PFSK-1 (cell line): ENCODE data around the gene CLMN.

Experiments used
- FOXP2 ChIP-seq: optimal IDR thresholded peaks from 2 replicates; pipeline ENCODE3; 2011; ENCODE audit warnings: borderline replicate concordance, control low read depth, inconsistent platforms; ENCODE audit not compliant: insufficient read depth; ENCODE audit errors: extremely low read length, extremely low read depth
- POLR2AphosphoS5 ChIP-seq: IDR thresholded peaks from 2 replicates; pipeline ENCODE4 v1.6.1; 2012; ENCODE audit warnings: low read depth, mild to moderate bottlenecking, control low read depth, low read length, moderate library complexity
- SIN3A ChIP-seq: IDR thresholded peaks from 2 replicates; pipeline ENCODE4 v1.6.1; 2012; ENCODE audit warnings: mild to moderate bottlenecking, low read length, moderate library complexity, borderline replicate concordance; ENCODE audit not compliant: insufficient read depth
- TAF1 ChIP-seq: IDR thresholded peaks from 2 replicates; pipeline ENCODE4 v1.6.1; 2012; ENCODE audit warnings: low read length, control low read depth, borderline replicate concordance; ENCODE audit not compliant: insufficient read depth
- TF ChIP-seq, protein P1 (sequence below), 2 experiments: IDR thresholded peaks; 2 replicates each; pipeline versions ENCODE4 v1.6.1 to v1.8.0; 2011 to 2012; ENCODE audit warnings: low read depth in 2 of 2, low read length in 2 of 2, control low read depth in 1 of 2, inconsistent platforms in 1 of 2, mild to moderate bottlenecking in 1 of 2, moderate library complexity in 1 of 2; ENCODE audit not compliant: insufficient read depth in 1 of 2

DNA sequence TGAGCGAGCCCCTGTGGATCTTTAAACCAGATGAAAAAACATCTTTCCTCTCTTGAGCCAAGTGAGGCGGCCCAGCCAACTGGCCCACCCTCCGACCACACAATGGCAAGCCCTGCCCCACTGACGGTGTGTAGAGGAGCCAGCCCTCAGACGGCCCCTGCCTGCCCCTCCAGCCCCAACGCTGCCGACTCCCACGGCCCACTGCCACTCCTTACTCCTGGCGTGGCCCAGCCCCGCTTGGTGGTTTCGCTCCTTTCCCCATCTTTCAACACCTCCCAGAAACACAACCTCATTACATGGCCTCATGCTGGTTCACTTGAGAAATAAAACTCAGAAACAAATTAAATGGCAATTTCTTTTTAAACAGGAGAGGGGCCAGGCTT lies 81.8 kb downstream of the CLMN start:
- TF ChIP-seq SIN3A: no peak
- TF ChIP-seq POLR2AphosphoS5: no peak
- no peak for TF ChIP-seq TAF1
- TF ChIP-seq, protein P1, sequence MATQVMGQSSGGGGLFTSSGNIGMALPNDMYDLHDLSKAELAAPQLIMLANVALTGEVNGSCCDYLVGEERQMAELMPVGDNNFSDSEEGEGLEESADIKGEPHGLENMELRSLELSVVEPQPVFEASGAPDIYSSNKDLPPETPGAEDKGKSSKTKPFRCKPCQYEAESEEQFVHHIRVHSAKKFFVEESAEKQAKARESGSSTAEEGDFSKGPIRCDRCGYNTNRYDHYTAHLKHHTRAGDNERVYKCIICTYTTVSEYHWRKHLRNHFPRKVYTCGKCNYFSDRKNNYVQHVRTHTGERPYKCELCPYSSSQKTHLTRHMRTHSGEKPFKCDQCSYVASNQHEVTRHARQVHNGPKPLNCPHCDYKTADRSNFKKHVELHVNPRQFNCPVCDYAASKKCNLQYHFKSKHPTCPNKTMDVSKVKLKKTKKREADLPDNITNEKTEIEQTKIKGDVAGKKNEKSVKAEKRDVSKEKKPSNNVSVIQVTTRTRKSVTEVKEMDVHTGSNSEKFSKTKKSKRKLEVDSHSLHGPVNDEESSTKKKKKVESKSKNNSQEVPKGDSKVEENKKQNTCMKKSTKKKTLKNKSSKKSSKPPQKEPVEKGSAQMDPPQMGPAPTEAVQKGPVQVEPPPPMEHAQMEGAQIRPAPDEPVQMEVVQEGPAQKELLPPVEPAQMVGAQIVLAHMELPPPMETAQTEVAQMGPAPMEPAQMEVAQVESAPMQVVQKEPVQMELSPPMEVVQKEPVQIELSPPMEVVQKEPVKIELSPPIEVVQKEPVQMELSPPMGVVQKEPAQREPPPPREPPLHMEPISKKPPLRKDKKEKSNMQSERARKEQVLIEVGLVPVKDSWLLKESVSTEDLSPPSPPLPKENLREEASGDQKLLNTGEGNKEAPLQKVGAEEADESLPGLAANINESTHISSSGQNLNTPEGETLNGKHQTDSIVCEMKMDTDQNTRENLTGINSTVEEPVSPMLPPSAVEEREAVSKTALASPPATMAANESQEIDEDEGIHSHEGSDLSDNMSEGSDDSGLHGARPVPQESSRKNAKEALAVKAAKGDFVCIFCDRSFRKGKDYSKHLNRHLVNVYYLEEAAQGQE (IDR thresholded peaks at IDR 0.05; ENCODE audit: insufficient read depth in 1 of 2, low read depth in 2 of 2, low read length in 2 of 2): no peak
- no peak for TF ChIP-seq FOXP2
